ENCODE data around the gene CHST7.

GRCh38 chrX:46589977-46590723, 16.6 kb downstream of the CHST7 start:
- no peak for TF ChIP-seq CTCF (IDR thresholded peaks at IDR 0.05; ENCODE audit: poor library complexity, severe bottlenecking)
- no peak for TF ChIP-seq EP300 (conservative IDR thresholded peaks at IDR 0.05; ENCODE audit: poor library complexity, severe bottlenecking)
- TF ChIP-seq EZH2 (IDR thresholded peaks at IDR 0.05; ENCODE audit: borderline replicate concordance, insufficient read depth, low read length, poor library complexity, severe bottlenecking): no peak

Data from neural cell (in vitro differentiated cells).